ENCODE data around the gene M1AP.

M1AP gene

DNA sequence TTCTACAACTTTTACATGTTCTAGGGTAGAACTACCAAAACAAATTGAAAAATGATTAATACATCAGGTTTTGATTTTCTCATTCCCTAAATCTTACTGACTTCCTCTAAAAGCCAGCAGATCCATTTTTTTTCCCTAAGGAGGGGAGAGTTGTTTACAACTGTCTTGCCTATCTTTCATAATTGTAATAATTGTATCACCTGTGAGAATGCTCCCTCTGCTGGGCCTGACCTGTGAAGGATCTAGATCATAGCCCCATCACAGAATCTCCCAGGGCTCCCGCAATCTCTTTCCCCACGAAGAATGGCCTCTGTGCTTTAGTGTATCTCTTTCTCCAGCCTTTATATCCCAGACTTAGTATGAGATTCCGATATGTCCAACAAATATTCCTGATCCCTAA lies 103.5 kb downstream of the M1AP start:
- DNase-seq, result no peak

DNA sequence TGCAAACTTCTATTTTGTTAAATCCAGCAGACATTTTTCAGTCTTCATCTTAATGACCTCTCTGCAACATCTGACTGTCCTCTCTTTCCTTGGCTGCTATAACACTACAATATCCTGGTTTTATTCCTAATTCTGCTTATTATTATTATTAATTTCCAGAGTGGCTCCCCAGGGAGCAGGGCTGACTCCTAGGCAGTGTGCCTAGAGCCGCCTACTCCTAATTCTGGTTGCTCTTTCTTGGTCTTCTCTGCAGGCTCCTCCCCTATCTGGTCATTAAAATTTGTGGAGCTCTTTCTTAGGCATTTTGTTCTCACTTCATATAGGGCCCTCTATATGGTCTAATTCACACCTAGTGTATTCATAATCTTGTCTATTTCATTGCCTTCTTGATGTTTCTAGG lies 105.2 kb downstream of the M1AP start:
- DNase-seq, result no peak

DNA sequence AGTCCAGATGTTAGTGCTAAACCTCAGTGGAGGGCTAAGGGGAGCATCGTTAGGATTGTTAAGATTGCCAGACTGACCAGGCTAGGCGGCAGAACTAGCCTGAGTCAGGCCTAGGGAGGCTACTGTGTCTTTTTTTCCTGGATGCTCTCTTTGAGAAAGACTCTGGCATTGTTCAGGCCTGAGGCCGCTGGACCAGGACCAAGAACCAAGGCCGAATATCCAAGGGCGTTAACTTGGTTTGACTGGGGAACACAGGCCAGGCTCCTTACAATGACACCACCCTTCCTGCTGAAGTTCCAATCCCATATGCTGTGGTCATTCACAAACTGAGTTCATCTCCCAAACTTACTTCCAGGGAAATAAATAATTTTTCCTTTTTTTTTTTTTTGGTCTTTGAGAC lies 107.8 kb downstream of the M1AP start:
- DNase-seq, result no peak

DNA sequence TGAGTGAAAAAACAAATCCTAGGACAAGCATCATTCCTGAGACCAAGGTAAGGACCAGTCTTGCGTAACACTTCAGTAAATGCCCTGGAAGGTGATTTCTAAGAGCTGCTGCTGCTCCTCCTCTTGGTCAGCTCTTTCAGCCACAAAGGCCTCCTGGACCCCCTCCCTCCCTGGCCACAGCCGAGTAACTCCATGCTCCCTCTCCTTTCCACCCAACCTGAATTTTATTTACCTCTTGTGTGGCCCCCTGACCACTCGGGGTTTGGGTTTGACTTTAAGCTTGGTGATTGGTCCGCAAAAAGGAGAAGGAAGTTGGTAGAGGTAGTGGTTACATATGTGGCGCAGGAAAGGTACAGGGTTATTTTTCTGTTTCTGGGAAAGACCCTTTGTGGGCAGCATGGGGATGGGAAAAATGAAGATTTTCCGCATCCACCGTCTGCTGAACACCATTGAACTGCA lies 109.2 kb downstream of the M1AP start:
- no peak for DNase-seq

DNA sequence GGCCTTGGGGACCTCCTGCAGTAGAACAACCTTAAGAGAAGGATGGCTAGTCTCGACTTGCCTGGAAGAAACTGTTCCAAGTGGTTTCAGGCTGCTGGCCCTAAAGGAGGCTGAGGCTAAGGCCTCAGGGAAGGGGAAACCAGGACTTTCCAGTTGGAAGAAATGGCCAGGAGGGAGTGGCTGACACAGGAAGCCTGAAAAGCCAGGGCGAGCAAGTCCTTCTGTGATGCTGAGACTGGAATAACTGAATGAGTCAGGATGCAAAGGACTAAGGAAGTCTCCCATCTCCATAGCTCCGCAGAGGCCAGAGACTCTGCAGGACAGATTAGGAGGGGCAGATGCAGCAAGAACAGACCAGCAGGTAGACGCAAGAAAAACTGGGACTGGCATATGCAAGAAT lies 111.0 kb downstream of the M1AP start:
- DNase-seq, result no peak

DNA sequence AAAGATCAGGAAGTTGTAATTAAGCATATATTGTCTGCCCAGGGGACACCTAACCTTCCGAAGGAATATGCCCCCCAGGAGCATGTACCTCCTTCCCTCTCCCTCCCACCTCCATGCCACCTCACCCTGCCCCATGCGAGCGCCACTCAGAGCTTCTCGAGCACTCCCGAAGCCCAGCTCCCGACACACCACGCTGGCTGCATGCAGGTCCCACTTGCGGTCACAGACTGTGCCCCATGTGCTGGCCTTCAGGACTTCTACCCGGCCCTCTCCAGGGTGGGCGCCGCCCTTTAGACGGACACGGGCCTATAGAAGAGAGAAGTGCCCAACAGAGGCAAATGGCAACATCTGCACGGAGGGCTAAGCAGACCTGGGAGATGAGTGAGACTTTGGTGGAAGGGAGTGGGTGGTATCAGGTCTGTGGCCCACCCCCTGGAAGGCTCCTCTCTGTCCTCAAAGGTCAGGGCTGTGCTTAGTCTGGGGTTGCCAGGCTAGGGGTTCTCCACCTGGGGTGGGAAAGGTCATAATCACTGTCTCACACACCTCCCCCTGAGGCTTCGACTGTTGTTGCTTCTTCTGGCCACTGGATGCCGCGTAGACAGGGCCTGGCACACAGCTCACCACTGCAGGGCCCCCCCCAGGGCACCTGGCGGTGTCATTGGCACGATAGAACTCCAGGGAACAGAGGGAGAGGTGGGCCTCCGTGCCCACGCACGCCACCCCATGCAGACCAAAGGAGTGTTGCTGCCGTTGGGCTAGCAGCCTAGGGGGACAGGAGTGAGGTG lies 111.8 kb downstream of the M1AP start:
- no peak for DNase-seq

DNA sequence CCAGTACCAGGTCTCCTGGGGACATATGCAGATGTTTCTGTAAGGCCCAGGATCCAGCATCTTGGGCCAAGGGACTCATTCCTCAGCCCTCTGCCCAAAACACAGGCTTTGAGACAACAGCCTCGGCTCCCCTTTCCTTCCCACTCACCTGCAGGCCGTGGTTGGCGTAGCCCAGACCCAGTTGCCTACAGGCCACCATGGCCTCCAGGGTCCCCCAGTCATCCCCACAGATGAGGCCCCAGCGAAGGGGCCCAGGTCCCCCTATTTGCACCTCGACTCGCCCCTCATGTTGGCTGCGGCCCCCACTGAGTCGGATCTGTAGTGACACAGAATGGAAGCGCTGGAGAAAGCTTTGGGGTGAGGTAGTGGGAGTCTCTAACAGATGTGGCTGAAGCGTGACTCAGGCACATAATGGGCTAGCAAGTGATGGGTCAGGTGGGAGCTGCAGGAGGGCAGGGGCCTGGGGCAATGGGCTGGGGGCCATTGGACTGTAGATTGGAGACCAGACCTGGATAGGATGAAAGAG lies 112.6 kb downstream of the M1AP start:
- no peak for DNase-seq

DNA sequence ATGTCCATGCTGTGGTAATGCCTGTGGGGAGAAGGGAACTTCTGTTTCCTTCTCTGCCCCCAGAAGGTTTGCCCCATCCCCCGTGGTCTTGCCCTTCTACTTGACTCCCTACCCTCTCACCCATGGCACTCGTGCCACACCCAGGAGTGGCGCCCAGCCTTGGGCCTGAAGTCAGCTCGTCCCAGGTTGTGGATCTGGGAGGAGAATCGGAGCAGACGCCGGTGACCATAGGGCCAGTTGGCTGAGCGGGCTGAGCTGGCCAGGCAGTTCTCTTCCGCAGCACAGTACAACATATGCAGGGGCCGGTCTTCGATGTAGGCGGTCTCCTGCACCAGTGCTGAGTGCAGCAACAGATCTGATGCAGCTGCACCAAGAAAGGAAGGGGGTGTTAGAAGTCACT lies 113.7 kb downstream of the M1AP start:
- no peak for DNase-seq

DNA sequence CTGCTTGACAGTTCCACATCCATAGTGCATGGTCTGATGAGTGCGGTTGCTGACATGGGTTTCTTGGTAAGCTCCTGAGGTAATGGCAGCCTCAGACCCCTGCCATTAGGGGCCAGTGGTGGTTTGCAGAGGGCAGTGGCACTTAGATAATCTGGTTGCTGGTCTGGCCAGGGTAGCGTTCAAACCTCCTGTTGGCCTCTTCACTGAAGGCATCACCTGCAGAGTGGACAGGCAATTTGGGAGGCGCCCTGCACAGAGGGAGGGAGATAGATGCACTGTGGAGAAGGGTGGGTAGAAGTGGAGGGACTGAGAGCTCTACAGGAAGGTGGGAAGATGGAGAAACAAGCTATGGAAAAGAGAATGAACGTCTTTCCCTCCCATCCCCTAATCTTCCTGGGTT lies 114.7 kb downstream of the M1AP start:
- no peak for DNase-seq

DNA sequence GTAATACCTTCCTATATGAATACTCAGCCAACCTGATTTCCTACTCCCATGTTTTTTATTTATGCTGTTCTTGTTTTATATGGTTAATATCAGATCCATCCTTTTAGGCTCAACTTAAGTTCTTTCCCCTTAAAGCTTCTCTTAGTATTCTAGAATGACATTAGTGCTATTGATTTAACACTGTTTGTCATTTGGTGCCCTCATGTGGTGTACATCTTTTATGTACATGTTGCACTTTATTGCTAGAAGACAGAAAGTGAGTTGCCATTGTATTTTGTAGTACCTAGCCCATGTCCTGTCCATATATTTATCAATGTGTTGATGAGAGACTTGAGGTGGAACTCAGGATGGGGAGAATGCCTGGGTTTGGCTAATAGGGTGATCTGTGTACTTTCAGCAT lies 115.9 kb downstream of the M1AP start:
- peak; percentile 51 for DNase-seq

DNA sequence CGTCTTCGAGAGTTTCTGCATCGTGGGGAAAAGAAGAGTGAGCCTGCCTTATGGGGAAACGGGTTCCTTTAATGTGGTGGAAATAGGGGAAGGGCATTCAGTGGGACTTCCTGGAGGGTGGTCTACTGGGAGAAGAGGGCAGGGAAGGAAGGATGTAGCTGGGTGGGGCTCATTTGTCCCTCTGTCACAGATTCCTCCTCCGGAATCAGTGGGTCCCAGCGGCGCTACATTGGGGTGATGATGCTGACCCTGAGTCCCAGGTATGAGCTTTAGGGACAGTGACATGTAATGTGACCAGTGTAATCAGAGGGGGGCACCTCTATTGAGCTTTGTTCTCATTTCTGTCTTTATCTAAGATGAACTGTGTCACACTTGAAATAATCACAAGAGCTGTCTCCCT lies 116.5 kb downstream of the M1AP start:
- DNase-seq, result no peak

DNA sequence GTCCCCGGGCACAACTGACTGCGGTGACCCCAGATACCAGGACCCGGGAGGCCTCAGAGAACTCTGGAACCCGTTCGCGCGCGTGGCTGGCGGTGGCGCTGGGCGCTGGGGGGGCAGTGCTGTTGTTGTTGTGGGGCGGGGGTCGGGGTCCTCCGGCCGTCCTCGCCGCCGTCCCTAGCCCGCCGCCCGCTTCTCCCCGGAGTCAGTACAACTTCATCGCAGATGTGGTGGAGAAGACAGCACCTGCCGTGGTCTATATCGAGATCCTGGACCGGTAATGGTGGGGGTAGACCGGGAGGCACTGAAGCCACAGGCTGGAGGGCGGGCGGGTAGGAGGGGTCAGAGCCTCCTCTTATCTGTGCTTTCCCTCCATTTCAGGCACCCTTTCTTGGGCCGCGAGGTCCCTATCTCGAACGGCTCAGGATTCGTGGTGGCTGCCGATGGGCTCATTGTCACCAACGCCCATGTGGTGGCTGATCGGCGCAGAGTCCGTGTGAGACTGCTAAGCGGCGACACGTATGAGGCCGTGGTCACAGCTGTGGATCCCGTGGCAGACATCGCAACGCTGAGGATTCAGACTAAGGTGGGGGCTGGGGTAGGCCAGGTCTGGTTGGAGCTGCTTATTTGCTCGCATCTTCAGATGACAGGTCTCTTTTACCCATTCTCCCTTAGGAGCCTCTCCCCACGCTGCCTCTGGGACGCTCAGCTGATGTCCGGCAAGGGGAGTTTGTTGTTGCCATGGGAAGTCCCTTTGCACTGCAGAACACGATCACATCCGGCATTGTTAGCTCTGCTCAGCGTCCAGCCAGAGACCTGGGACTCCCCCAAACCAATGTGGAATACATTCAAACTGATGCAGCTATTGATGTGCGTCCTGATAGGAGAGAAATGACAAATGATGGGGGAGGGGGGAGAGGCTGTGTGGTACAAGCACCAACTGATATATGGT lies 117.6 kb downstream of the M1AP start:
- no peak for DNase-seq

DNA sequence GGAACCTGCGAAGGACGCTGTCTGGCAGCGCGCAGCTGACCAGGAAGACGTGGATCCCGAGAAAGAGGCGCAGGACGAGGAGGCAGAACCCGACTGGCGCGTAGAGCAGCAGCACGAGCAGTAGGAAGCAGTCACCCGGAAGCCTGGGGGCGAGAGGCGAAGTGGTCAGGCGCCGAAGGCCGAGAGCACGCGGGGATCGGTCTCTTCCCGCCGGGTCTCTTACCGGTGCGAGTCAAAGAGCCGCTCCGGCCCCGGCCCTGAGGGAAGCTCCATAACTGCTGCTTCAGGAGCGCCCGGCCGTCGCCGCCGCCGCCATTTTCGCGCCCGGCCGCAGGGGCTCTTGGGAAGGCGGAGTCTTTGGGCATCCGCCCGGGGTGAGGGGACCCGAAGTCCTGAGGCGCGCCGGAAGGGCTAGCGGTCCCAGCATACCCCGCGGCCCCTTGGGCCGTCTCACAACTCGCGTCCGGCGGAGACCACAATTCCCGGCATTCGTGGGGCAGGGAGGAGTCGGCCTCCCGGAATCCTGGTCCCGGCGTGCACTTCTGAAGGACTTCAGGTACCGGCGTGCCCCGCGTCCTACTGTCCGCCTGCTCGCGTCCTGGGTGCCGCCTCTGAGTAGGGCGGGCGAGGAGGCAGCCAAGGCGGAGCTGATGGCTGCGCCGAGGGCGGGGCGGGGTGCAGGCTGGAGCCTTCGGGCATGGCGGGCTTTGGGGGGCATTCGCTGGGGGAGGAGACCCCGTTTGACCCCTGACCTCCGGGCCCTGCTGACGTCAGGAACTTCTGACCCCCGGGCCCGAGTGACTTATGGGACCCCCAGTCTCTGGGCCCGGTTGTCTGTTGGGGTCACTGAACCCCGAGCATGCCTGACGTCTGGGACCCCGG lies 118.5 kb downstream of the M1AP start, which contains the start of the genes AUP1 and HTRA2:
Gene AUP1, minus strand, starts transcription at position 350 of the 882 bp plus-strand sequence. Its CDS starts 77 bp downstream, at position 273.
Gene HTRA2, plus strand, starts transcription at position 577 of the 882 bp plus-strand sequence. Its CDS starts 74 bp downstream, at position 651.
- peak; percentile 99 for DNase-seq

DNA sequence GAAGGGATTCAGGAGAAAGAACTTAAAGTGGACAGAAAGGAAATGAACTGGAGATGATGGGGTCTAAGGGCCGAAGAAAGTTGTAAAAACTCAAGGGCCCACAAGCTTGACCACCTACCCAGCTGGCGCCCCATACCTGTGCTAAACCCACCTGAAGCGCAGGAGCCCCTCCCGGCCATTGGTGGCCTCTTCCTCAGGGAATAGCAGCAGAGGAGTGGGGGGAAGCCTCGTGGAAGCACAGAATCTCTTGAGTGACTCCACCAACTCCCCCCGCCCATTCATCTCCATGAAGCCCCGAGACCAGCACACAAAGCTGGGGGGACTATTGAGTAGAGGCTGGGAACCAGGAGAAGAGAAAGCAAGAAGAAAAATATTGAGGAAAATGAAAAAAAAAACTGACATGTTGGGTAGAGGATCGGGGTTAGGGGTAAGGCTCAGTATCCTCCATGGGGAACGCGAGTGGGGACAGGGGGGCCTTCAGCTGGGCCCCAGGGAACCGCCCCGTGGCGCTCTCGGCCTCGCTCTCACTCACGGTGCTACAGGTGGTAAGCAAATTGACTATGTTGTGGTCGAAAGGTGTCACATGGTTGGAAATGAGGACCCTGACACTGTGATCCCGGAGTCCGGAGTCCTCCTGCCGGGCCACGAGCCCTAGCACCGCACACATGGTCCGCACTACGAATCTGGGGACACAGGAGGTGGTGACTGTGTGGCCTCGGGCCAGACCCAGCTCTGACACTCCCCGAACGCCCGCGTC lies 119.4 kb downstream of the M1AP start:
- DNase-seq, result no peak

DNA sequence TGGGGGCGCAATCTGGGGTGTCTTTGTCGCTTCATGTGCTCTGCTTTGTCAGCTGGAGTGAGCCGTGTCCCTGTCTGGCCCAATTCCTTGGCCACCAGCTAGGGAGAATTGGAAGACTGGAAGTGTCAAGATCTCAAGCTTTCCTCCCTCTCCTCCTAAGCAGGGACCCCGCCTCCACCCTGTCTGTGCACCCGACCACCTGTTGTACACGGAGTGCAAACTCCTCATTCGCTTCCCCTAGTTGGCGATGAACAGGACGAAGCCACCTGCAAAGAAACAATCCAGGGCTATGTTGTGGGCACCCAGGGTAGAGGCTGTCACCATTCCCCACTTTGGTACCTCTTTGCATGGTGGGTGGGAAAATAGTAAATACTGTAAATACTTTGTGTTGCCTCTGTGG lies 120.4 kb downstream of the M1AP start:
- DNase-seq, result no peak

DNA sequence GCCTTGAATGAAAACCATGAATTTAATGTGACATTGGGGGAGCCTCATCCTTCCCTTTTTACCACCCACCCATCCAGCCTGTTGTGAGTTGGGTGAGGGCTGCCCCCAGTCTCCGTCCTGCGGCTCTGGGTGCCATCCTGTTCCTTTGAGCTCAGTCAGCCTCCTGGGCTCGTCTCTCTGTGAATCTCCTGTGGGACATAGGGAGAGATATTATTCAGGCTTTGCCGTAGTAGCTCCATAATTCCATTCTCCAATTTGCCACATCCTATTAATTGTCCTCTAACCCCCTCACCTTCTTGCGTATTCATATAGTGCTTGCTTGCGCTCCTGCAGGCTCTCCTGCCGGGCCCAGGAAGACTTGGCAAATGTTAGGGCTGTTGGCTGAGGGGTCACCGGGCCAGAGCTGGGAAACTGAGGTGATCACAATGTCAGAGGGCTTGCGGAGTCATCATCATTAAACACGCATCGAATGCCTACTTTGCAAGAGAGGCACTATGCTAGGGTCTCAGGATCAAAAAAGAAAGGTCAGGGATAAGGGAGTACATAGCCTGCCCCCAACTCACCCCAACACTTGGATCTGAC lies 121.4 kb downstream of the M1AP start:
- DNase-seq, result no peak

DNA sequence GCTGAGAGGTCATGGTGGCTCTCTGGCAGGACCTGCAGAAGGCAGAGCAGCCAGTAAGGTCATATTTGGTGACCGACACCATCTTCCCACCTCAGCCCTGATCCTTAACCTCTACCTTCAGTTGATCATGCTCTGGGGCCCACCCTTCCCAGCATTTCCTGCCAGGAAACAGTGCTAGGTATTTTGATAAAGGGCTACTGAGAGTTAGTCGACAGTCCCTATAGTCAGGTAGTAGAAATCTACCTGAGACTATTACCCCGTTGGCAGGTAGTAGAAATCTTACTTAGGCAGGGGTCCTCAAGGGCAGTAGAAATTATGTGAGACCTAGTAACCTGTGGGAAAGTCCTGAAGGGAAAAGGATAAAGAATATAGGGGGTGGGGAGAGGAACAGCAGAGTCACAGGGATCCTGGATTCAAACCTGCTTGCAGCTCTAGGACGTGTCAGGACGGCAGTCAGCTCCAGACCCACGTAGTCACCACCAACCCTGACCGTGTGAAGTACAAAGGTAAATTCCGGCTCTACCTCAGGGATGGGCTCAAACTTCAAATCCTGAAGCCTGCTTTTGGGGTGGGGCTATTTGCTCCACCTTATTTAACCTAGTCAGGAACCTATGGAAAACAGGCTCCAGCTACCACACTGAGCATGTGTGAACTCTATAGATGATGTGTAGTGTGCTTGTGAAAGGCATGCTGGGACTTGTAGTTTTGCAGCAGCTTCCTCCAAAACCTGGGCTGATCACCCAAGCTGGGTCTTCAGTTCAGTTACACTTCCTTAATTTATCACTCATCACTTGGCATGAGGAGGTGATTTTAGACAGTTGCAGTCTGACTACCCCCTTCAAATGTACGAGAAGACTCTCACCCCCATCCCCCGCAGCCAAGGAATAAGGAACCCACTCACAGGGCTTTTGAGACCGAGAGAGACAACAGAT lies 122.1 kb downstream of the M1AP start, which contains the start of gene DQX1:
Gene DQX1, minus strand, starts transcription at position 515 of the 932 bp plus-strand sequence. Its CDS starts 502 bp downstream, at position 13.
- DNase-seq, result peak; percentile 17

DNA sequence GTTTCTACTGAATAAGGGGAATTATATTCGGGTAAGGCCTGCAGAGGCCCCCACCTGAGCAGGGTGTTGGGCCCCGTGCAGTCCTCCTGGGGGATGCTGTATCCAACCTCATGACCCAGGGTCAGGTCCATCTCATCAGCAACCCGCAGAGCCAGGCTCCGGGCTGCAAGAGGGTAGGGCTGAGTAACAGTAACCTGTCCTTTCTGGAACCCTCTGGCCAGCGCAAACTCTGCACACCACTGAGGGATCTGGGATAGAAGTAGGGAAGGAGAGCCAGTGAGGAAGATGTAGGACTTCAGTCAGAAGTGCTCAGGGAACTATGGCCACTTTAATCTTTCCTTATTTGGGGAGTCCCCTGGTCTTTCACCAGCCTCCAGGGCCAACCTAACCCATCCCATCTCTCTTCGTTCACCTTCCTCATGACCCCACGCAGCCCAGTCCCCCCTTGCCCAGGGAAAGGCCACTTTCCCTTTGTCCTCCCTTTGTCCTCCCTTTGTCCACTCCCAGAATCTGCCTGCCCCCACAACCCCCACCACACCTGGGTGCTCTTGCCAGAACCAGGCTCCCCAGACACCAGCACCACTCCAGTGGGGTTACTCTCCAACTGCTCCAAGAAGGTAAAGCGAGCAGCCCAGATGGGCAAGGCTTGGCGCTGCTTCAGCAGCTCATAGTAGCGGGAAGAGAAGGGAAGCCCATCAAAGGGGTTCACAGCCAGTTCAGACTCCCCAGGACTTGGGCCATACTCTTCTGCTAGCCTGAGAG lies 123.0 kb downstream of the M1AP start:
- DNase-seq, result no peak

DNA sequence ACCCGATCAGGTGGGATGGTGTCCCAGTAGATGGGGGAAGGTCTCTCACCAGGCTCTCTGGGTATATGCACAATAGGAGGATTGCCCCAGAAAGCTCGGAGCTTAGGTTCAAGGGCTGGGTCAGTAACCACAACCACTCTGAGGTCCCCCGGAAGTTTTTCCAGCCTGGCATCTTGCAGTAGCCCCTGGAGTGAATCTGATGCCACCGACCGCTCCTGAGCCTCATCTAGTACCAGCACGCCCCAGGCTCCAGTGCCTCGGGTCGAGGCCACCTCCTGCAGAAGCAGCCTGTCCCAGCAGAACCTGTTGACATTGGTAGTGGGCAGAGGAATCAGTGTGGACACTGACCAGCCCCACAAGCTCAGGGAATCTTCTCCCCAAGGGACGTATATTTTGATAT lies 124.1 kb downstream of the M1AP start:
- no peak for DNase-seq

Data from fibroblast of skin of right quadriceps (primary cell).